Suppressor macrophage treated with lipopolysaccharide for 1 hour (primary cell): ENCODE results near the gene AP2S1.

Experiments
- DNase-seq, 3 donors: peaks; one replicate each; pipeline ENCODE4 v3.0.0-alpha.2; 2020 to 2022

Gene AP2S1

DNA sequence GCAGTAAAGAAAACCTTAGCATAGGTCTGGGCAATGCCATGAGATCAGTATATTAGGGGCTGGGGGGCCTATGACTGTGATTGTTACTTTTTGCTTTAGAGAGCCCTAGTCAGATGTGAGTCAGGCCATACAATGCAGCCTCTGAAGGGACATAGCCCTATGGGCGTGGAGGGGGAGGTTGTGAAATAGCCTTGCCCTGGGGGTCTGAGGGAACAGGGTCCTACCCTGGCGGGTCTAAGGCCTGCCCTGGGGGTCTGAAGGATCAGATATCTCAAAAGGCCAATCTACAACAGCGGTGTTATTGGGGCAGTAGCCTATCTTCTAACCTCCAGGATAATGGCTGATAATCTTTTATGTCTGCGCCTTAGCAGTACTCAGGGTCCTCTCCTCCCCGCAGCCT lies 48.5 kb downstream of the AP2S1 start:
- no peak for DNase-seq

DNA sequence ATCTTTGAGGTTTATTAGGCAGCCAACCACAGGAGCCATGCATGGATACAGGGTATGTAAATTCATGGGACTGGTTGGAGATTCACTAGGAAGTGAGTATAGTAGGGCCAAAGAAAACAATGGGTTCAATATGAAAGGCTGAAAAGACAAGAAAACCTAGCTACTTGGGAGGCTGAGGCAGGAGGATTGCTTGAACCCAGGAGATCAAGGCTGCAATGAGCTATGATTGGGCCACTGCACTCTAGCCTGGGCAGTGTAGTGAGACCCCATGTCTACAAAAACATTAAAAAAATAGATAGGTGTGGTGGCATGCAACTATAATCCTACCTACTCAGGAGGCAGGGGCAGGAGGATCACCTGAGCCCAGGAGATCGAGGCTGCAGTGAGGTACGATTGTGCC lies 51.9 kb downstream of the AP2S1 start:
- DNase-seq, result no peak

DNA sequence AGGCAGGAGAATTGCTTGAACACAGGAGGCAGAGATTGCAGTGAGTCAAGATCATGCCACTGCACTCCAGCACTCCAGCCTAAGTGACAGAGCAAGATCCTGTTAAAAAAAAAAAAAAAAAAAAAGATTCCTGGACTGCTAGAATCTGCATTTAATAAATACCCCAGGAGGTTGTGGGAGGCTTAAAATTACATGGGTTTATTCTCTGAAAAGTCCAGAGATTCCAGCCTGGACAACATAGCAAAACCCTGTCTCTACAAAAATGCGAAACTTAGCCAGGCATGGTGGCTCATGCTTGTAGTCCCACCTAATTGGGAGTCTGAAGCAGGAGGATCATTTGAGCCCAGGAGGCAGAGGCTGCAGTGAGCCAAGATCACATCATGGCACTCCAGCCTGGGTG lies 52.8 kb downstream of the AP2S1 start:
- no peak for DNase-seq

DNA sequence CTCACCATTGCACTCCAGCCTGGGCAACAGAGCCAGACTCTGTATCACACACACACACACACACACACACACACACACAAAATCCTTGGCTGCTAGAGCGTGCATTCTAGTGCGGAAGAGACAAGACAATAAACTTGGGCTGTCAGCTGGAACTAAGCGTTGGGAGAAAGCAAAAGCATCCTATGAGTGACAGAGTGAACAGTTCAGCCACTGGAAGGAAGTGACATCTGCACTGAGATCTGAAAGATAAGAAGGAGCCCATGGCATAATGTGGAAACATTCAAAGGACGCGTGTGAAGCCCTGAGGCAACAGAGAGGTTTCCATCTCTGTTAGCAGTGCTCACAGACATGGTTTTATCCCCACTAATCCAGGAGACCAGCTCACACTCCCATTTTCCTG lies 58.7 kb downstream of the AP2S1 start:
- no peak for DNase-seq

DNA sequence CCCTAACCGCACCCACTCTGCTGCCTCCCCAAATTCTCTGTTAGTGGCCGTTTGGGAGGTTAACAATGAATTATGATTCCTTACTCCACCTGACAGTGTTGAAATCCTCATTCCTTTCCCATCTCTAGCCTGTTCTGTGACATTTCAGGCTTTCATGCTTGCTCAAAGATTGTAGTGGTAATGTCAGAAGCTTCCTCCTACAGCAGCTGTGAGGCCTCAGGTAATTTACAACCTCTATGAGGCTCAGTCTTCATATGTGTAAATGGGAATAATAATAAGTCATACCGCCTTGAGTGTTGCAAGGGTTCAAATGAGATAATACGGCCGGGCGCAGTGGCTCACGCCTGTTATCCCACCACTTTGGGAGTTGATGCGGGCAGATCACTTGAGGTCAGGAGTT lies 61.3 kb downstream of the AP2S1 start:
- no peak for DNase-seq

DNA sequence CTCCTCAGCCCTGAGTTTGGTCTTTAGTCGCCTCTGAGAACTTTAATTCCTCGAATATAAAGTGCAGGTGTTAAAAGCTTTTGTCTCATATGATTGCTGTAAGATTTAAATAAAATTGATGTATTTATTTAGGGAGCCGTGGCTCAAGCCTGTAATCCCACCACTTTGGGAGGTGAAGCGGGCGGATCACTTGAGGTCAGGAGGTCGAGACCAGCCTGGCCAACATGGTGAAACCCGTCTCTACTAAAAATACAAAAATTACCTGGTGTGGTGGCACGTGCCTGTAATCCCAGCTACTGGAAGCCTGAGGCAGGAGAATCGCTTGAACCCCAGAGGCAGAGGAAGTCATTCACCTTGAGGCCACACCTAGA lies 61.7 kb downstream of the AP2S1 start:
- no peak for DNase-seq

DNA sequence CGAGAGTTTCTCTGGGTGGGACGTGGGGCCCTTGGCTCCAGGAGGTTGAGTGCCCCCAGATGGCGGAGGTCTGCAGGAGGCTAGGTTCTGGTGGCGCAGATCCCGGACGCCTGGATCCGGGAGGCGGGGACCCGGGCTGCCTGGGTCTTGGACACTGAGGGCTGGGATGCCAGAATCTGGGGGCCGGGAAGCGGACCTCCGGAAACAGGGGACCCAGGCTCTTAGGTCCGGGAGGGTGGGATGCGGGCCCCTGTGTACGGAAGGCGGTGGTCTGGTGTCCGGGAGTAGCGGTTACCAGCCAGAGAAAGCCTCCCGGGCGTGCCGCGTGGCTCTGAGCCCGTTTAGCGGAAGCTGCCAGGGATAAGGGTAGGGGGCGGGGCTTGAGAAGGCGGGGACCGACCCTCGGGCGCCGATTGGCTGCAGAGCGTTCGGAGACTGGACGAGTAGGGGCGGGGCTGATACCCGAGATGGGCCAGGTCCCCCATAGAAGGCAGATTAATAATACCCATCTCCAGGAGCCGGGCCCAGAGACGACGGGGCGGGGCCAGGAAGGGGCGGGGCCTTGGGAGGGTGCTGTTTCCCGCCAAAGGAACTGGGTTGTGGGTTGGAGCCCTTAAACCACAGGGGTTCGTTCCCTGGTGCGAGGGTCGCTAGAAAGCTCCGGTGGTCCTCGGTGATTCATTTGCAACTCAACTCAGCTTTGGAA lies 62.2 kb downstream of the AP2S1 start, which contains the start of gene SLC1A5:
Gene SLC1A5, minus strand, starts transcription at position 333 of the 706 bp plus-strand sequence. CDS start 629 bp downstream, outside the sequence.
- DNase-seq, result peak; percentile 96 to 98 (median 98)
